Chondrocyte (in vitro differentiated cells): ENCODE measurements around the gene SS18L1. TPM values are rescaled to one million over a fixed set of nuclear protein-coding genes. Genes with fewer than 3 reads are reported as not detected.

Source experiments
- DNase-seq: peaks from one replicate; pipeline ENCODE4 v3.0.0; 2021; ENCODE audit warnings: mixed read lengths, low spot score
- H3K27ac Mint-ChIP-seq: one replicate; pipeline ENCODE4 v1.8.0; 2021; ENCODE audit warnings: mild to moderate bottlenecking, moderate library complexity, mixed read lengths; ENCODE audit not compliant: unreplicated experiment
- H3K27me3 Mint-ChIP-seq: 2 replicates; pipeline ENCODE4 v1.8.0; 2021; ENCODE audit warnings: low read depth, mixed read lengths
- H3K36me3 Mint-ChIP-seq: 2 replicates; pipeline ENCODE4 v1.8.0; 2021; ENCODE audit warnings: low read depth, mixed read lengths
- H3K4me1 Mint-ChIP-seq: 2 replicates; pipeline ENCODE4 v1.8.0; 2021; ENCODE audit warnings: low read depth, mild to moderate bottlenecking, mixed read lengths
- H3K4me3 Mint-ChIP-seq: one replicate; pipeline ENCODE4 v1.8.0; 2021; ENCODE audit warnings: mild to moderate bottlenecking, moderate library complexity, mixed read lengths; ENCODE audit not compliant: unreplicated experiment
- H3K9me3 Mint-ChIP-seq: 2 replicates; pipeline ENCODE4 v1.8.0; 2021; ENCODE audit warnings: low read depth, mixed read lengths
- total RNA-seq: library from RNA; stranded (reverse); gene quantifications from 3 replicates; pipeline ENCODE4 v1.2.1, GENCODE V29; 2021
- TF ChIP-seq, protein P1 (sequence below): fragments of 200-600 bp; sonication (generic); IDR thresholded peaks from 2 replicates; pipeline ENCODE4 v1.5.0; 2021; ENCODE audit warnings: antibody characterized with exemption, mild to moderate bottlenecking, moderate library complexity

The SS18L1 gene
- total RNA-seq, 1 donor from 2014 or later: 13.4 TPM

DNA sequence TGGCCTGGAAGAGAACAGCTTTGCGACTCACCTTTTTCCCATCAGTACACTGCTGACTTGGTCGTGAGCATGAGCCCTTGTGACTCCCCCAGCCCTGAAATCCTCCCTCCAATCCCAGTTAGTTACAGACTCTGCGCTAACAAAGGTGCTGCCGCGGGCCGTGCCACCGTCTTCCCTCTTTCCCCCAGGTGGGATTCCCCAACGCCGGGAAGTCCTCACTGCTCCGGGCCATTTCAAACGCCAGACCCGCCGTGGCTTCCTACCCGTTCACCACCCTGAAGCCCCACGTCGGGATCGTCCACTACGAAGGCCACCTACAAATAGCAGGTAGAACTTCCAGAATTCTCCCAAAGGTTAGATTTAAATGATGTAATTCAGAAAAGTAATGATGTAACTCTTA is 55.4 kb downstream of the SS18L1 start:
- H3K36me3 Mint-ChIP-seq: peaks cover 18% of the 10 kb centered on the region
- no peaks in the 10 kb centered on the region for H3K27me3 Mint-ChIP-seq
- H3K4me3 Mint-ChIP-seq: no peak overlapping the region
- peak; percentile 72 for DNase-seq
- H3K4me1 Mint-ChIP-seq: peaks cover 34% of the 10 kb centered on the region
- H3K27ac Mint-ChIP-seq: no peak overlapping the region
- no peaks in the 10 kb centered on the region for H3K9me3 Mint-ChIP-seq
- TF ChIP-seq, protein P1, sequence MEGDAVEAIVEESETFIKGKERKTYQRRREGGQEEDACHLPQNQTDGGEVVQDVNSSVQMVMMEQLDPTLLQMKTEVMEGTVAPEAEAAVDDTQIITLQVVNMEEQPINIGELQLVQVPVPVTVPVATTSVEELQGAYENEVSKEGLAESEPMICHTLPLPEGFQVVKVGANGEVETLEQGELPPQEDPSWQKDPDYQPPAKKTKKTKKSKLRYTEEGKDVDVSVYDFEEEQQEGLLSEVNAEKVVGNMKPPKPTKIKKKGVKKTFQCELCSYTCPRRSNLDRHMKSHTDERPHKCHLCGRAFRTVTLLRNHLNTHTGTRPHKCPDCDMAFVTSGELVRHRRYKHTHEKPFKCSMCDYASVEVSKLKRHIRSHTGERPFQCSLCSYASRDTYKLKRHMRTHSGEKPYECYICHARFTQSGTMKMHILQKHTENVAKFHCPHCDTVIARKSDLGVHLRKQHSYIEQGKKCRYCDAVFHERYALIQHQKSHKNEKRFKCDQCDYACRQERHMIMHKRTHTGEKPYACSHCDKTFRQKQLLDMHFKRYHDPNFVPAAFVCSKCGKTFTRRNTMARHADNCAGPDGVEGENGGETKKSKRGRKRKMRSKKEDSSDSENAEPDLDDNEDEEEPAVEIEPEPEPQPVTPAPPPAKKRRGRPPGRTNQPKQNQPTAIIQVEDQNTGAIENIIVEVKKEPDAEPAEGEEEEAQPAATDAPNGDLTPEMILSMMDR: no peak

DNA sequence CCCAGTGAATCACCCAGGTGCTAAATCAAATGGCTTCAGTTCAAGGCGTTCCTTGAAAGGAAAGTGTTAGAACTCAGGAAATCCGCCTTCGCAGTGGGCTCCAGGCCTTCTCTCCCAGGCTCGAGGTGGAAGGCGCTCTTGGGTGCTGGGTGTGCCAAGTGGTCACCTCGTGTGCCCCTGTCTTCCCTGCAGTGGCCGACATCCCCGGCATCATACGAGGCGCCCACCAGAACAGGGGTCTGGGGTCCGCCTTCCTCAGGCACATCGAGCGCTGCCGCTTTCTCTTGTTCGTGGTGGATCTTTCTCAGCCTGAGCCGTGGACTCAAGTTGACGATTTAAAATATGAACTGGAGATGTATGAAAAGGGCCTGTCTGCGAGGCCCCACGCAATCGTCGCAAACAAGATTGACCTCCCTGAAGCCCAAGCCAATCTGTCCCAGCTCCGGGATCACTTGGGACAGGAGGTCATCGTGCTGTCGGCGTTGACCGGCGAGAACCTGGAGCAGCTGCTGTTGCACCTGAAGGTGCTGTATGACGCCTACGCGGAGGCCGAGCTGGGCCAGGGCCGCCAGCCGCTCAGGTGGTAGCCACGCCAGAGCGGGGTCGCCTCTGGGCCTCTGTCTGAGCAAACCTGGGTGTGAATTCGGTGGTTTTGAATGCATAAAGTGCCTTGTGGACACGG is 57.1 kb downstream of the SS18L1 start:
- no peaks in the 10 kb centered on the region for H3K9me3 Mint-ChIP-seq
- H3K27me3 Mint-ChIP-seq: no peaks in the 10 kb centered on the region
- H3K36me3 Mint-ChIP-seq: peaks cover 16% of the 10 kb centered on the region
- TF ChIP-seq, protein P1: no peak
- H3K27ac Mint-ChIP-seq: peak overlapping the region; percentile 22
- DNase-seq: peak; percentile 92
- H3K4me3 Mint-ChIP-seq: no peak overlapping the region
- H3K4me1 Mint-ChIP-seq: peaks cover 34% of the 10 kb centered on the region

DNA sequence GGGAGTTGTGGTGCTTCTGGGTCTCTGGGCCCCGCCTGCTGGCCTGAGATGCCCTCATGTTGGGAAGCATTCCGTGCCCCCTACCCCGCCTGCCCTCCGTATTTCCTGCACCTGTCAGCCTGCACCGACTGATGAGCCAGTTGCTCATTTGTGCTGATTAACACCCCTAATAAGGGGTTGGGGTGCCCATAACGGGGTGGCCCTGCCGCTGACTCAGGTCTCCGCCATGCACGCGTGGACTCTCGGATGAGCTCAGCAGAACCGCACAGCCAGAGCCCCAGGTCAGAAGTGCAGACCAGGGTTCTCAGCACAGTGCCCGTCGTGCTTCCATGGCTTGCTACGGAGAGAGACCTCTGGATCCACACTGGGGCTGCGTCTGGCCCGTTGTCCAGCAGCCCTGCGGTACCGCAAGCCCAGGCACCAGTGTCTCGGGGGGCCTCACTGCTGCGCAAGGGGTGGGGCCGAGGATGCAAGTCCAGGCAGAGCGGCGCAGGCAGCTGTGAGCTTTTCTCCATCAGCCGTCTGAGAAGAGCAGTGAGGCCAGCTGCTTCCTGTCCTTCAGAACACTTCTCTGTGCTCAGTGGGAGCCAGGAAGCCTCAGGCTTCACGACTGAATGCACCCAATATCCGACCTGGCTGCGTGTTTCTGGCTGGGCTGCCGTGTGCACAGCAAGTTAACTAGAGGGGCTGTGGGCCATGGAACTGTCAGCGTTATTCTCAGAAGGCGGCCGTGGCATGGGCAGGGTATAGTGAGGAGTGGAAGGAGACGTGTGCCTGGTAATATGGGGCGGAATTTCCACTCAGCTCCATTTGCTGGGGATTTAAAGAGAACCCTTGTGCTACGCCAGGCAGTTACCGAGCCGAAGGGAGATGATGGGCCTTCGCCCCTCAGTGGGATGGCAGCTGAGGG is 57.9 kb downstream of the SS18L1 start:
- TF ChIP-seq, protein P1: no peak
- Mint-ChIP-seq H3K4me1 (peaks cover 34% of the 10 kb centered on the region), H3K27me3 (no peaks in the 10 kb centered on the region), H3K9me3 (no peaks in the 10 kb centered on the region), H3K4me3 (no peak overlapping the region), H3K36me3 (peaks cover 15% of the 10 kb centered on the region), H3K27ac (peak overlapping the region; percentile 89)
- DNase-seq: peak; percentile 90

DNA sequence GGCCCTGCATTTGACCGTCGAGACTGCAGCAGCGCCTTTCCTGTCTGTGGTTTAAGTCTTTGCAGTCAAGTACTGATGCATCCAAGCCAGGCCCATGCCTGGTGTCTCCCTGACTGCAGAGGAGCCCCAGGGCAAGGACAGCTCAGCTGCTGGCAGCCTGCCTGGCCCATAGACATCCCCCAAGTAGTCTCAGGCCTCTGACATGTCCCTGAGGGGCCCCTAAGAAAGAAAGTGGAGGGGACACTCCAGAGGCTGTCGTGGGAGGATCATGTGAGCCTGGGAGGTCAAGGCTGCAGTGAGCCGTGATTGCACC is 58.5 kb downstream of the SS18L1 start:
- Mint-ChIP-seq H3K27me3 (no peaks in the 10 kb centered on the region), H3K9me3 (no peaks in the 10 kb centered on the region), H3K27ac (peak overlapping the region; percentile 89), H3K4me3 (peak overlapping the region; percentile 45), H3K4me1 (peaks cover 34% of the 10 kb centered on the region), H3K36me3 (peaks cover 15% of the 10 kb centered on the region)
- peak; percentile 71 for DNase-seq
- TF ChIP-seq, protein P1: no peak

DNA sequence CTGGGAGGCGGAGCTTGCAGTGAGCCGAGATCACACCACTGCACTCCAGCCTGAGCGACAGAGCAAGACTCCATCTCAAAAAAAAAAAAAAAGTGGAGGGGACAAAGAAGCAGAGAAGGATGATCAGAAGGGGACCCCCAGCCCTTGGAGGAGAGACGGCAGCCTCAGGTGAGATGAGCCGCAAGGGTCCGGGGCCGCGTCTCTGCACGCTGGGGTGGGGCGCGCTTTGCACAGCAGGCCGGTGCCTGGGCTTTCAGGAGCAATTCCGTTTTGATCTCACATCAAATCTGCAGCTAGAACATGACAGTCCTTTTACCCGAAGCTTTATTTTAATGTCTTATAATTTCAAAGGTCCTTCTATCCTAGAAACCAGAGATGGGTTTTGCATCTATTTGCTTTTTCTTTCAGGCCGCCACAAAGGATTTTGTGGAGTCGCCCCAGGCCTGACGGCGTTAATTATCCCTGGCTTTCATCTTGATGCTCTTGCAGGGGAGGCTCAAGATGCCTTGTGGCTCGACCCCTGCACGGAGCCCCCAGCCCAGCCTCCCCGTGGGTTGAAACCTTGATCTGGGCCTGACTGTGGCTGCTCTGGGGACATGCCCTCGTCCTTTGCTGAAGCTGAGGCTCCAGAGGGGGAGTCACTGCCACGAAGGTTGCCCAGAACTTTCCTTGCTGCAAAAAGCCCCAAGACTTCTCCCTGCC is 59.3 kb downstream of the SS18L1 start:
- H3K27me3 Mint-ChIP-seq: no peaks in the 10 kb centered on the region
- peak overlapping the region; percentile 45 for H3K4me3 Mint-ChIP-seq
- H3K27ac Mint-ChIP-seq: peak overlapping the region; percentile 89
- no peaks in the 10 kb centered on the region for H3K9me3 Mint-ChIP-seq
- H3K4me1 Mint-ChIP-seq: peaks cover 34% of the 10 kb centered on the region
- H3K36me3 Mint-ChIP-seq: peaks cover 15% of the 10 kb centered on the region
- TF ChIP-seq, protein P1: no peak
- peak; percentile 72 for DNase-seq
